Hematopoietic multipotent progenitor cell treated with erythropoietin and hydrocortisone succinate and interleukin-3 and kit ligand, for 15 days (in vitro differentiated cells): Measurements from ENCODE around the gene CREB3L2.
"Not testable (repeated sequence)": the region's sequence is repeated elsewhere in the genome, so short reads cannot be mapped to it uniquely, and the experiment has no call there.

Source experiments
- DNase-seq: peaks from one replicate; pipeline ENCODE4 v3.0.0-alpha.2; 2015; ENCODE audit warnings: low spot score

The CREB3L2 gene

DNA sequence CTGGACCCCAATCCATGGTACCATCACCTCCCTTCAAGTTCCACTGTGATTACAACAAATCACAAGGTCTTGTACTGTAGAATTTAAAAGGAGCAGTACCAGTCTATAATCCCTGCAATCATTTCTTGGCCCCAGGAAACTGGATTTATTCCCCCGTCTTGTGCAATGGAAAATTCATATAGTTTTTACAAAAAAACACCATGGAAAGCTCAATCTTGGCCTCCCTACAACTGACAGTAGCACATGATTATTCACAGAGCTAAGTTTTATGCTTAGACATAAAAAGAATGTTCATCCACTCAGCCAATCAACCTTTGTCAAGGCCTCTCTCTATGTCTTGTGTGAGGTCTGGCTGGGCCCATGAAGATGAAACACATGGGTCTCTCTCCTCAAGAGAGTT is 165.3 kb downstream of the CREB3L2 start:
- no peak for DNase-seq

DNA sequence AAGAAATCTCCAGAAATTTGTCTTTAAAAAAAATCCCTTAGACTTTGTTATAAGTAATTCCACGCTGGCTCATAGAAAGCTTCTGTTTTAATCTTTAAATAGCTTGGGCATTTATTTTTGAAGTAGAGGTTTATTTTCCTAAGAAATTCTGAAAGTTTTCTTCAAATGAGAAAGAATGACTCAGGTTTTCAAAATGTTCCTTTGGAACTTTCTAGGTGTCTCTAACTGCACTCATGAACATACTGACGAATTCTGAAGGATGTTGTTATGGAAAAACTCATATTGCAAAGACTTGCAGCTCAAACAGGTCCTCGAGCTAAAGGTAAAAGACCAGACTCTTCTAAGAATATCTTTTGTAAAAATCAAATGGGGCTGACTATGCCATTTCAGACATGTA is 165.8 kb downstream of the CREB3L2 start:
- DNase-seq, result no peak

DNA sequence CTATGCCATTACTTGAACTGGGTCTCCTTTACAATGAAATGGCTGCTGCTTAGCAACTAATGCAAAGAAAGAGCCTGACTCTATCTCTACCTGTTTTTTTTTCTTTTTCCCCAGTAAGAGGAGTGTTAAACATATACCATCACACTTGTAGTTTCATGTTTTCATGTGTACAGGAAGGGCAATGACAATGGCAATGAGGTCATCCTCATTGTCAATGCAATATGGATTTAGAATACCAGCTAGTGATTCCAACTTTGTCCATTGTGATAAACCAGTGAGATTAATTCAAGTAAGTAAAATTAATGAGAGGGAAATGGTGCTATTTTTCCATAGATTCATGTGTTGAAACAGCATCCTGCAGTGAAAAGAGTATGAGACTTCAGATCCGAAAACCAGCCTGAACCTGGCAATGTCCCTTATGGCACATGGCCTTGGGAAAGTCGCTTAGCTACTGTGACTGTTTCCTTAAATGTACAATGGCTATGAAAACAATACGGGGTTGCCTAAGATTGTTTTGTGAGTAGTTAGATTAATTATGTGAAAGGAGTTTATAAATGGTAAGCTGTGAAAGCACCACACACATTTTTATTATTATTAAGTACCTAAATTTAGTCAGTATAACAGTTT is 166.3 kb downstream of the CREB3L2 start:
- no peak for DNase-seq

DNA sequence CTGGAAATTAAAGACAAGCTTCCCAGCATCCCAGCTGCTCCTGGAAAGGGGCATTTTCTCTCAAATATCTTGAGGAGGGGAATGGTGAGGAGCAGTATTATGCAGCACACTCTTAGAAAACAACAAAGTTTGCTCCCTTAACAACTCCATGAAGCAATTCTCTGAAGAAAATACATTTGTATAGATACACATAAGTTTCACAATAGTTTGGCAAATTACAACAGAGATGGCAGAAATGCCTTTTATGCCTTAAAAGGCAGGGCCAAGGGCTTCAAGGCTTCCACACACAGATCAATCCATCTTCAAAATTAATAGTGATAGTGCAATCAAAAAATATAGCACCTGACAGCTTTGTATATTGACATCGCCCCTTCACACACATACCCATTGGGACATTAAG is 167.3 kb downstream of the CREB3L2 start:
- no peak for DNase-seq

DNA sequence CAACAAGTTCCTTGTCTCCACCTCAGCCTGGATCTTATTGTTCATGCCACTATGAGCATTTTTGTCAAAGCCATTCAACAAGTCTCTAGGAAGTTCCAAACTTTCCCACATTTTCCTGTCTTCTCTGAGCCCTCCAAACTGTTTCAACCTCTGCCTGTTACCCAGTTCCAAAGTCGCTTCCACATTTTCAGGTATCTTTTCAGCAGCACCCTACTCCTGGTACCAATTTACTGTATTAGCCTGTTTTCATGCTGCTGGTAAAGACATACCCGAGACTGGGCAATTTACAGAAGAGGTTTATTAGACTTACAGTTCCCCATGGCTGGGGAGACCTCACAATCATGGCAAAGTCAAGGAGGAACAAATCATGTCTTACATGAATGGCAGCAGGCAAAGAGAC is 168.9 kb downstream of the CREB3L2 start:
- DNase-seq, result not testable (repeated sequence)

DNA sequence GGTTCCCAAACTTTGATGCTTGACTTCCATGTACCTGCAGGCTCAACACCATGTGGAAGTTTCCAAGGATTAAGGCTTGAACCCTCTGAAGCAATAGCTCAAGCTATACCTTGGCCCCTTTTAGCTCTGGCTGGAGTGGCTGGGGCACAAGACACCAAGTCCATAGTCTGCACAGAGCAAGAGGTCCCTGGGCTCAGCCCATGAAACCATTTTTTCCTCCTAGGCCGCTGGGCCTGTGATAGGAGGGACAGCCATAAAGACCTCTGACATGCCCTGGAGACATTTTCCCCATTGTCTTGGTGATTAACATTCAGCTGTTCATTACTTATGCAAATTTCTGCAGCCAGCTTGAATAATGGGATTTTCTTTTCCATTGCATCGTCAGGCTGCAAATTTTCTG is 169.5 kb downstream of the CREB3L2 start:
- DNase-seq, result no peak

DNA sequence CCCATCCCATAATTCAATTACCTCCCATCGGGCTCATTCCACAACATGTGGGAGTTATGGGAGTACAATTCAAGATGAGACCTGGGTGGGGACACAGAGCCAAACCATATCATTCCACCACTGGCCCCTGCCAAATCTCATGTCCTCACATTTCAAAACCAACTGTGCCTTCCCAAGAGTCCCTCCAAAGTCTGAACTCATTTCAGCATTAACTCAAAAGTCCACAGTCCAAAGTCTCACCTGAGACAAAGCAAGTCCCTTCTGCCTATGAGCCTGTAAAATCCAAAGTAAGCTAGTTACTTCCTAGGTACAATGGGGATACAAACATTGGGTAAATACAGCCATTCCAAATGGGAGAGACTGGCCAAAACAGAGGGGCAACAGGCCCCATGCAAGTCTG is 170.3 kb downstream of the CREB3L2 start:
- DNase-seq, result not testable (repeated sequence)

DNA sequence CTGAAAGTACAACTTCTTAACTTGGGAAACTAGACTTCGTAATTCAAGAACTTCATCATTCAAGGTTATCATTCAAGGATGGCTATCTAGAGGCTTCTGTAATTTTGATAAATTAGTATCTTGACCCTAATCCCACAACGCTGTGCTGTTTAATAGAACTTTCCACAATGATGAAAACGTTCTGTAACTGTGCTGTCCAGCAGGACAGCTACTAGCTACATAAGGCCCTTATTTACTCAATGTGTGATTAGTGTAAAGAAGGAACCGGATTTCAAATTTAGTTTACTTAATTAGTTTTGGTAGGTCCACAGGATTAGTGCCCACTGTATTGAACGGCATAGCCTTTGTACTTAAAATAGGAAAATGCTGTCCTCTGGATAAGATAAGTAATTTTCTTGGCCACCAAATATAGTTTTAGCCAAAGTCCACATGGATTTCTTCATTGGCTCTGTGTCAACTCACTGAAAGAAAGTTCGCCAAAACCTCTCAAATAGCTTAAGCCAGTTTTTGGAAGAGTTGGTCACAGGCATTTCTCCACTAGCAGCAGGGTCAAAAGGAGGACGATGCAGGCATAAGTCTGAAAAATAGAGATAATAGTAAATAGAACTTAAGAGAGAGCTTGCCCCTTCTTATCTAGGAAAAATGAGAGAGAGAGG is 172.4 kb downstream of the CREB3L2 start:
- DNase-seq, result no peak

DNA sequence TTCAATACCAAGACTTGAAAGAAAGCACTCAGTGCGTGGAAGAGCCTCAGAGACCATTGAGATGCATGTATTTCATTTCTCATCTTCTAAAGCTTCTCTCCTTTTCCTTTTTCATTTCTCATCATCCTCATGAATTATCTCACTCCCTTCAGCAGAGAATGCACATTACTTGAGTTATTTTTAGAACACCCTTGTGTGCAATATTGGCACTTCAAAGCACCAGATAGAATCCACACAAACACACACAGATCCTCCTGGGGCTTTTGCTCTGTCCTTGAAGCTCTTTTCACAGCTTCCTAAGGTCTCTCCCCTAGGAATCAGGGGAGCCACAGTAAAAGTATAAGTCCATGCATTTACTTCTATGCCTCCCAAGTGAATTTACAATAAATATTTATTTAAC is 173.4 kb downstream of the CREB3L2 start:
- DNase-seq, result no peak

DNA sequence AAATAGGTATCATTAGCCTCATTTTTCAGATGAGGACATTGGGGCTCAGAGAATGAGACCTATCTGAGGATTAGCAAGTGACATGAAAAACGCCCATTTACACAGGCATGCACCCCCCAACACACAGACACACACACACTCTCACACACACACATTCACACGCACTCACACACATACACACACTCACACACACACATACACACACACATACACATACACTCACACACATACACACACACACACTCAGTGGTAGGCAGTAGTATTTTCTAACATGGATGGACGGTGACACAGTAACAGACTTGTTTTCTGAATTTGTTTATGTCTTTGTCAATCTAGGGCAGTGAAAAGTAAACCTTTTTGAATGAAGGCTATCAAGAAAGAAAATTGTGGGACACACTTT is 176.4 kb downstream of the CREB3L2 start:
- no peak for DNase-seq
